Epithelial cell of esophagus (primary cell): Measurements from ENCODE around the gene GUCY2D.
"Not testable (repeated sequence)": the region's sequence is repeated elsewhere in the genome, so short reads cannot be mapped to it uniquely, and the experiment has no call there.

Experiments used
- DNase-seq: peaks from one replicate; pipeline ENCODE4 v3.0.0; 2010; ENCODE audit warnings: low read depth
- H3K4me3 ChIP-seq: 2 replicates; pipeline ENCODE4 v1.5.1; 2011; ENCODE audit warnings: mild to moderate bottlenecking, low read length, control low read depth
- TF ChIP-seq, protein P1 (sequence below): IDR thresholded peaks from 2 replicates; pipeline ENCODE4 v1.5.1; 2011; ENCODE audit warnings: low read depth, mild to moderate bottlenecking, low read length, control low read depth, inconsistent platforms; ENCODE audit not compliant: insufficient read depth; ENCODE audit errors: missing control alignments

Gene GUCY2D

DNA sequence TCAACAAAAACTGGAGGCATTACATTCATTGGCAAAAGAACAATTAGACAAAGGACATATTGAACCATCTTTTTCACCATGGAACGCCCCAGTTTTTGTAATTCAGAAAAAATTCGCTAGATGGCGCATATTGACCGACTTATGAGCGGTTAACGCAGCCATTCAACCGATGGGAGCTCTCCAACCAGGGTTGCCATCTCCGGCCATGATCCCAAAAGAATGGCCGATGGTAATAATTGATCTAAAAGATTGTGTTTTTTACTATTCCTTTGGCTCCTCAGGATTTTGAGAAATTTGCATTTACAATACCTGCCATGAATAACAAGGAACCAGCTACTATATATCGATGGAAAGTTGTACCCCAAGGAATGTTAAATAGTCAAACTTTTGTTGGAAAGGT lies 57.9 kb downstream of the GUCY2D start:
- TF ChIP-seq, protein P1, sequence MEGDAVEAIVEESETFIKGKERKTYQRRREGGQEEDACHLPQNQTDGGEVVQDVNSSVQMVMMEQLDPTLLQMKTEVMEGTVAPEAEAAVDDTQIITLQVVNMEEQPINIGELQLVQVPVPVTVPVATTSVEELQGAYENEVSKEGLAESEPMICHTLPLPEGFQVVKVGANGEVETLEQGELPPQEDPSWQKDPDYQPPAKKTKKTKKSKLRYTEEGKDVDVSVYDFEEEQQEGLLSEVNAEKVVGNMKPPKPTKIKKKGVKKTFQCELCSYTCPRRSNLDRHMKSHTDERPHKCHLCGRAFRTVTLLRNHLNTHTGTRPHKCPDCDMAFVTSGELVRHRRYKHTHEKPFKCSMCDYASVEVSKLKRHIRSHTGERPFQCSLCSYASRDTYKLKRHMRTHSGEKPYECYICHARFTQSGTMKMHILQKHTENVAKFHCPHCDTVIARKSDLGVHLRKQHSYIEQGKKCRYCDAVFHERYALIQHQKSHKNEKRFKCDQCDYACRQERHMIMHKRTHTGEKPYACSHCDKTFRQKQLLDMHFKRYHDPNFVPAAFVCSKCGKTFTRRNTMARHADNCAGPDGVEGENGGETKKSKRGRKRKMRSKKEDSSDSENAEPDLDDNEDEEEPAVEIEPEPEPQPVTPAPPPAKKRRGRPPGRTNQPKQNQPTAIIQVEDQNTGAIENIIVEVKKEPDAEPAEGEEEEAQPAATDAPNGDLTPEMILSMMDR, result peak; percentile 63
- no peak overlapping the region for H3K4me3 ChIP-seq
- DNase-seq, result peak; percentile 73

DNA sequence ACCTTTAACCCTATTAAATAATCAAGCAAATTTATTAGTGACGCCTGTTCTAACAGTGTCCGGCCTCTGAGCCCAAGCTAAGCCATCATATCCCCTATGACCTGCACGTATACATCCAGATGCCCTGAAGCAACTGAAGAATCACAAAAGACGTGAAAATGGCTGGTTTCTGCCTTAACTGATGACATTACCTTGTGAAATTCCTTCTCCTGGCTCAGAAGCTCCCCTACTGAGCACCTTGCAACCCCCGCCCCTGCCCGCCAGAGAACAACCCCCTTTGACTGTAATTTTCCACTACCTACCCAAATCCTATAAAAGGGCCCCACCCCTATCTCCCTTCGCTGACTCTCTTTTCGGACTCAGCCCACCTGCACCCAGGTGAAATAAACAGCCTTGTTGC lies 59.4 kb downstream of the GUCY2D start:
- DNase-seq, H3K4me3 ChIP-seq: not testable (repeated sequence)

DNA sequence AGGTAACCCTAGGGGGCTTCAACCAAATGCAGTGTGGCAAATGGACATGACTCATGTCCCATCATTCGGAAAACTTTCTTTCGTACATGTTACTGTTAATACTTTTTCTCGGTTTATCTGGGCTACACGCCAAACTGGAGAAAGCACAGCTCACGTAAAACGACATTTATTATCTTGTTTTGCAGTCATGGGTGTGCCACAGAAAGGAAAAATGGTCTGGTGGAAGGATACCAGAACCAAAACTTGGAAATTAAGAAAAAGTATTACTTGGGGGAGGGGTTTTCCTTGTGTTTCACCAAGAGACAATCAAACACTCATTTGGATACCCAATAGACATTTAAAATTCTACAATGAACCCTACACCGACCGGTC lies 60.0 kb downstream of the GUCY2D start:
- no peak for DNase-seq
- peak overlapping the region; percentile 18 for H3K4me3 ChIP-seq
- TF ChIP-seq, protein P1, result no peak

DNA sequence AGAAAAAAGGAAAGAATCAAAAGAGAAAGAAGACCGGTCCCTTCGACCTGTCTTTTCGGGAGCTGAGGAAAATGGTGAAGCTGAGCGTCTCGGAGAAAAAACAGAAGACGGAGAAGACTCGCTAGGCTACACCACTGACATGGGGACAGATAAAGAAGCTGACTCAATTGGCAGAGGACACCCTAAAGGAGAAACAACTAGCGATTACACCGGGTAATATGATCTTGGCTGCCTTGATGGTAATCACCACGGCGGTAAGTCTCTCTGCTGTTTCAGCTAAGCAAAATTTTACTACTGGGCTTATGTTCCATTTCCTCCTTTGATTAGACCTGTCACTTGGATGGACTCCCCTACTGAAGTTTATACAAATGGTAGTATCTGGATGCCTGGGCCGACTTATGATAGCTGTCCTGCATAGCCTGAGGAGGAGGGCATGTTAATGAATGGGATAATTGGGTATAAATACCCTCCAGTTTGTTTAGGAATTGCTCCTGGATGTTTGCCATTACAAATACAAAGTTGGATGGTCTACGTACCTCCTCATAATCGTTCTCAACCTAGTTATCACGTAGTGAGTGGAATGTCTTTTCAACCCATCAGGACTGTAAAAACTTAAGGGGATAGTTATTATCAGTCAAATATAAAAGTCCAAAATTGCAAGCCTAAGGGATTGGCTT lies 60.5 kb downstream of the GUCY2D start:
- peak overlapping the region; percentile 18 for H3K4me3 ChIP-seq
- DNase-seq, result no peak
- TF ChIP-seq, protein P1, result no peak

DNA sequence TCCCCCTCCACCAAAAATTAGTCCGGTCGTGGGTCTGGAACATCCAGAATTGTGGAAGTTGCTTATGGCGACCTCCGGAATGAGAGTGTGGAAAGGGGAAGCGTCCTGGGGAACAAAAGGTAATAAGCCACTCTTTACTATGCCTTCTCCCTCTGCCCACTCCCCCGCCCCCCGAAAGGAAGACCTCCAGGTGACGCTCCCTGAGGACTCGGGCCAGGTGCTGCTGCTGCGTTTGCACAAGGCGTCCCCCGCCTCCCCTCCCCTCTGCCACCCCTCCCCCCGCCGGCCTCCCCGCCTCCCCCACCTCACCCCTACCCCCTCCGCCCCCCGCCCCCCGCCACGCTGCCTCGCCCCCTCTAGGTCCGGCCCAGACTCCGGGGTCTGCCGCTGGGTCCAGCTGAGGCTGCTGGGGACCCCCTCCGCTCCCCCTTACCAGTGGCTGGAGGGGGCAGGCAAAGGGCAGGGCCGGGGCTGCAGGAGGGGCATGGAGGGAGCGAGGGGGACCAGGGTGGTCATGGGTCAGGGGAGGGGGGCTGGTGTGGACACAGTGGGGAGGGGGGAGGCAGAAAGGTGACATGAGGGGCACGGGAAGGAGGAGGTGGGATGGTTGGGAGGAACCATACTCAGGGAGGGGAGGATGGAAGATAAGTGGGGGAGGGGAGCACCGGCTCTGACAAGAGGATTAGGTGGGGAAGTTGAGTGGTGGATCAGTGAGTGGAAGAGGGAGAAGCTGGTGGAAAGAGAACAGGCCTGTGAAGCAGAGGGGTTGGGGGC lies 61.5 kb downstream of the GUCY2D start:
- no peak overlapping the region for H3K4me3 ChIP-seq
- DNase-seq, result no peak
- TF ChIP-seq, protein P1, result no peak

DNA sequence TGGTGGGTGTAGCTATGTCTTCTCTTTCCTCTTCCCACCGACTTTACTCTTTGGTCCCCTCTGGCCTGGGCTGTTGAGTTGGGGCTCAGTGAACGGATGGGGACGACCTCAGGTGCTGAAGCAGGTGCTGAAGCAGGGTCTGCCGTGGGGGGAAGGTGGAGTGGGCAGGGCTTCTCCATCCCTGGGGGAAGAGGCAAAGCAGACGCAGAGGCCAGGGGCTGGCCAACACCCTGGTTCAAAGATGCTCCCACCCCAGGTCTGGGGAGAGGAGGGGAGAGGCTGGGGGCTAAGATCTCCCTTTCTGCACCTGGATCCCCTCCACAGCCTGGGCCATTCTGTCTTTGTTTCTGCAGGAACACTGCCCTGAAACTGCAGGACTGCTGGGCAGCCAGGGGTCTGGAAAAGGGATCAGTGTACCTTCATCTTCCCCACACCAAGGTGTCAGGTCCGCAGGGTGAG lies 62.2 kb downstream of the GUCY2D start:
- no peak for DNase-seq
- no peak overlapping the region for H3K4me3 ChIP-seq
- TF ChIP-seq, protein P1, result no peak

DNA sequence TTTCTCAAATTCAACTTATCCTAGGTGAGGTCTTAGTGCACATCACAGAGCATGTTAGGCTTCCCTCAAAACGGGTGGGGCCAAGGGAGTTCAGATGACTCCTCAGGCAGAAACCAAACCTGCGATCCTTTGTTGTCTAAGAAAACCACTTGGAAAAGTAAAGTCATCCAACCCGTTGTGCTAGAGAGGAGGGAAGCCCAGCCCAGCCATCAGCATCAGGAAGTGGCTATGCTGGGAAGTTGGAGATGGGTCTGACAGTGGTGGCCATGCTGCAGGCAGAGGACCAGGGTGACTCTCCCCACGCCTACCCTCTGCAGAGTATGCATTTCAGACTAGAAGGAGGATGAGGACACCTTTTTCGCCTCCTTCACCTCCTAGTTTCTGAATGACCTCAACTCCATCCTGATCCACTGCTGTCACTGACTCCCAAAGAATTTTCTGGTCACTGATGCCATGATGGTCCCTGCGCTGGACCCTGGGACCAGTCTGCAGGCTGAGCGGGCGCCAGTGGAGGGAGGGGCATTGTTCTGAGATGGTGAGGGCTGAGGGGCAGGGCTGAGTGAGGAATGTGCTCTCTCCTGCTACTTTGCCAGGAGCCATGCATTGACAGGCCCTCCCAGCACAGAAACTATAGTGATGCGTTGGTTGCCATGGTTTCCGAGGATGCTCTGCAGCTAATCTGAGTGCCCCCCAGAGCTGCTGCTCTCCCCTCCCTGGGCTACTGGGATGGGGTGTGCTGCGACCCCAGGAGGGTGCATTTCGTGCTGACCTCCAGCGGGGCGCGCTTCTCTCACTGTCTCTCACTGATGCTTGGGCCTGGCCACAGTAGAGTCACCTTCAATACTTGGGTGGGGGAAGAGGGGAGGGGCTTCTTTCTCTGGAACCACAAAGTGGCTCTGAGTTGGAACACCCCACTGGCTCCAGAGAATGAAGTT lies 64.7 kb downstream of the GUCY2D start:
- peak; percentile 81 for DNase-seq
- TF ChIP-seq, protein P1, result no peak
- no peak overlapping the region for H3K4me3 ChIP-seq
